Right lobe of liver (tissue), 6 donors: ENCODE results near the gene ATXN1. TPM values are rescaled to one million over a fixed set of nuclear protein-coding genes. Genes with fewer than 3 reads are reported as not detected.

ENCODE experiments used
- ATAC-seq, 4 donors: fragments of 200-7000 bp; cut with Tn5 transposase; one replicate each; pipeline ENCODE4 v1.9.1; 2020; ENCODE audit warnings: mild to moderate bottlenecking in 4 of 4, moderate library complexity in 4 of 4
- DNase-seq, 3 donors: peaks; one replicate each; pipeline ENCODE4 v3.0.0-alpha.2; 2020
- H3K27ac ChIP-seq, 3 donors: fragments of 200-600 bp; one replicate each; pipeline ENCODE4 v1.8.0; 2022
- H3K27me3 ChIP-seq, 2 donors: fragments of 200-600 bp; one replicate each; pipeline ENCODE4 v1.8.0; 2022
- H3K36me3 ChIP-seq, 4 donors: fragments of 200-600 bp; sonication (generic) in 1 of 4; one replicate each; pipeline versions ENCODE4 v1.5.1 to v1.8.0; 2017 to 2022; ENCODE audit warnings: control low read depth in 1 of 4
- H3K4me1 ChIP-seq, 4 donors: fragments of 200-600 bp; sonication (generic) in 1 of 4; one replicate each; pipeline versions ENCODE4 v1.5.1 to v1.8.0; 2017 to 2022; ENCODE audit warnings: control low read depth in 1 of 4
- H3K4me3 ChIP-seq, 3 donors: fragments of 200-600 bp; one replicate each; pipeline ENCODE4 v1.8.0; 2022
- H3K9me3 ChIP-seq, 4 donors: fragments of 200-600 bp; sonication (generic) in 1 of 4; one replicate each; pipeline versions ENCODE4 v1.5.1 to v1.8.0; 2017 to 2022; ENCODE audit warnings: control low read depth in 1 of 4
- POLR2A ChIP-seq: fragments of 450-650 bp; IDR thresholded peaks from one replicate; pipeline ENCODE4 v1.6.1; 2017; ENCODE audit warnings: antibody characterized with exemption, mild to moderate bottlenecking
- WGBS: methylation state at CpG from one replicate; pipeline ENCODE4 v1.1.6; 2018; ENCODE audit warnings: low coverage, low lambda C conversion rate; ENCODE audit not compliant: insufficient coverage; ENCODE audit errors: missing lambda C conversion rate; 5-methylcytosine and 5-hydroxymethylcytosine counted together
- intact Hi-C, 2 donors: fragments of 100-400 bp; cut with DNase I; formaldehyde crosslinking; loops; one replicate each; pipeline versions ENCODE4 v1.11.2 to v1.14.1; 2022
- total RNA-seq, 6 experiments: library from RNA; depleted of rRNA in 2 of 6; stranded (reverse); fragments of >200 nt in 2 of 6; fragmentation: NEBNext Ultra II Directional in 3 of 6; extraction: Animal tissue kit (Norgen Biotek cat#: 25700) in 3 of 6; gene quantifications; one replicate each; pipeline versions ENCODE4 v1.1.0 to v1.2.4, GENCODE V29; 2016 to 2023
- TF ChIP-seq, protein P1 (sequence below), 4 donors: fragments of 200-600 bp in 3 of 4; fragments of 450-650 bp in 1 of 4; IDR thresholded peaks; one replicate each; pipeline versions ENCODE4 v1.5.1 to v1.8.0; 2016 to 2022; ENCODE audit warnings: antibody characterized with exemption in 4 of 4, mild to moderate bottlenecking in 2 of 4
- donor health status: DM: no; HTN: yes; CAD: no.
- donor health status: DM: no; HTN: no; CAD: no.
- donor health status: DM: no; HTN: no; CAD: no.
- donor health status: DM: no; HTN: yes; CAD: no.
- donor health status: DM: no; HTN: yes; CAD: no.

Gene ATXN1
- total RNA-seq, 6 experiments from 2014 or later, result 23.2 to 28.7 (median 25.0) TPM

DNA sequence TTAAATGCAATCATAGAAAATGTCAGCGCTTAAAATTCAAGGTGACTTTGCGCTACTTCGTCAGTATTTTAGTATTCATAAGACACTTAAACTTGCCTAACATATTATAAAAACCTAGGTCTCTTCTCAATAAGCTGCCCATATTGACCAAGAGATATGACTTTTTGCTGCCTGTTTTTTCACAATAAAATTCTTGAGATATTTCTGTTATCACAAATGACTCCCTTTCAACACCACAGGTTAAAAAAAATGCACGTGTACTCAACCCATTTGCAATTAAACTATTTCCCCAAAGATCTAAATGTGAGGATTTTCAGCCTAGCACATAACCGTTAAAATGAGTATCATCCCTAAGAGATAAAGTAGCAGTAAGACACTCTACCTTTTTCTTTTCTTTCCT is 10.7 kb downstream of the ATXN1 start:
- Histone ChIP-seq H3K9me3 (no peaks in the 10 kb centered on the region), H3K4me1 (peaks cover 0 to 28% (median 5%) of the 10 kb centered on the region in 4 donors), H3K27ac (no peak overlapping the region), H3K27me3 (no peaks in the 10 kb centered on the region), H3K4me3 (no peak overlapping the region), H3K36me3 (no peaks in the 10 kb centered on the region)
- ATAC-seq, result no peak
- DNase-seq, result no peak
- intact Hi-C loops, result loop anchor here in 1 of 2 donors (10.0 kb wide), 1 partner anchor 166 kb away; no protein-coding TSS in a partner anchor
- WGBS, result 93% methylated on average over 5 of the region's 5 CpGs
- TF ChIP-seq POLR2A, result no peak
- TF ChIP-seq, protein P1, sequence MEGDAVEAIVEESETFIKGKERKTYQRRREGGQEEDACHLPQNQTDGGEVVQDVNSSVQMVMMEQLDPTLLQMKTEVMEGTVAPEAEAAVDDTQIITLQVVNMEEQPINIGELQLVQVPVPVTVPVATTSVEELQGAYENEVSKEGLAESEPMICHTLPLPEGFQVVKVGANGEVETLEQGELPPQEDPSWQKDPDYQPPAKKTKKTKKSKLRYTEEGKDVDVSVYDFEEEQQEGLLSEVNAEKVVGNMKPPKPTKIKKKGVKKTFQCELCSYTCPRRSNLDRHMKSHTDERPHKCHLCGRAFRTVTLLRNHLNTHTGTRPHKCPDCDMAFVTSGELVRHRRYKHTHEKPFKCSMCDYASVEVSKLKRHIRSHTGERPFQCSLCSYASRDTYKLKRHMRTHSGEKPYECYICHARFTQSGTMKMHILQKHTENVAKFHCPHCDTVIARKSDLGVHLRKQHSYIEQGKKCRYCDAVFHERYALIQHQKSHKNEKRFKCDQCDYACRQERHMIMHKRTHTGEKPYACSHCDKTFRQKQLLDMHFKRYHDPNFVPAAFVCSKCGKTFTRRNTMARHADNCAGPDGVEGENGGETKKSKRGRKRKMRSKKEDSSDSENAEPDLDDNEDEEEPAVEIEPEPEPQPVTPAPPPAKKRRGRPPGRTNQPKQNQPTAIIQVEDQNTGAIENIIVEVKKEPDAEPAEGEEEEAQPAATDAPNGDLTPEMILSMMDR (IDR thresholded peaks at IDR 0.05), result no peak

DNA sequence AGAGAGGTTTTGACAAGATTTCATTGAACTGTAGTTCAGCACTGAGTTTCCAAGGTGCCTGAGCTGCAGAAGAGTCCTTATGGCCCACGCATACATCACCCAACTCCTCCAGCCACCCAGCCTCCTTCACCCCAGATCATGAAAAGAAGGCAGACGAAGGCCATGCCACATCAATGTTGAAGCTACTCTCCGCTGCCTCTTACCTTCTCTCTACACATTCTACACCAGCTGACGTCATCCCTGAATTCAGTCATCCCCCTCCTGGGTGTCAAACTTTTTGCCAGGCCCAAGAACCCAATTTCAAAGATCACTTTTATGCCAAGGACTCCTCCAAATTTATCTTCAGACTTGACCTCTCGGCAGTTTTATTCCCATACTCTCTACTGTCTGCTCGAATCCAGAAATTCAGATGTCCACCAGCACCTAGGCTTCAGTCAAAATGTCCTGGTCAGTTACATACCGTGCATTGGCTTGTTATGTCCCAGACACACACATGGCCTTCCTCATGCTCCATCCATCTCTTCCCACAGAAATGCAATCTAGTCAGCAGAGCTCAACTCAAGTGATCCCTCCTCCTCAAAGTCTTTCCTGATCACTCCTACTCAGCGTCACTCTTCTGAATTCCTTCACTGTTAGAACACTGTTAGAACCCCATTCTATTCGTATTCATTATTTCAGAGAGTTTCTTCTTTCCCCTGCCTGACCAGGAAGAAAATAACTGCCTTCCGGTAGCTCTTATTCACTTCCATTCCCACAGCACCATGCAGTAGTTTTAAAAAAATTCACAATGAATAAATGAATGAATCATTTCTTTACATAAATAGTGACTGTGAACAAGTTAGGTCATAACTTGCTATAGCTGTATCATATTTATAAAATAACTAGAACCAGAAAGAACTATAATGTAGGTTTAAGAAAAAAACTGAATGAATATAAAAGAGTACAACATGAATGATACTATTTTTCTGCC is 11.5 kb downstream of the ATXN1 start:
- WGBS, result 94% methylated on average over 10 of the region's 10 CpGs
- intact Hi-C loops, result loop anchor here in 1 of 2 donors (10.0 kb wide), 1 partner anchor 165 kb away; no protein-coding TSS in a partner anchor

GRCh38 chr6:16748025-16748319 is 13.3 kb downstream of the ATXN1 start:
- TF ChIP-seq, protein P1 (IDR thresholded peaks at IDR 0.05), result no peak
- no peak for TF ChIP-seq POLR2A
- H3K27me3 ChIP-seq, result no peaks in the 10 kb centered on the region
- no peak for ATAC-seq
- peaks cover 0 to 27% (median 5%) of the 10 kb centered on the region in 4 donors for H3K4me1 ChIP-seq
- no peak overlapping the region for H3K4me3 ChIP-seq
- no peaks in the 10 kb centered on the region for H3K36me3 ChIP-seq
- intact Hi-C loops, result no loop called here
- no peak for DNase-seq
- H3K9me3 ChIP-seq, result no peaks in the 10 kb centered on the region
- WGBS, result 23% methylated on average over 2 of the region's 2 CpGs
- no peak overlapping the region for H3K27ac ChIP-seq

More for the DNA sequence above, 11.5 kb downstream of the ATXN1 start:
- ATAC-seq (no peak), DNase-seq (no peak)
- H3K4me1 ChIP-seq, result peaks cover 0 to 28% (median 5%) of the 10 kb centered on the region in 4 donors
- TF ChIP-seq, protein P1 (IDR thresholded peaks at IDR 0.05), result no peak
- no peak for TF ChIP-seq POLR2A
- no peaks in the 10 kb centered on the region for H3K9me3 ChIP-seq
- H3K27ac ChIP-seq, result no peak overlapping the region
- no peak overlapping the region for H3K4me3 ChIP-seq
- H3K36me3 ChIP-seq, result no peaks in the 10 kb centered on the region
- H3K27me3 ChIP-seq, result no peaks in the 10 kb centered on the region

DNA sequence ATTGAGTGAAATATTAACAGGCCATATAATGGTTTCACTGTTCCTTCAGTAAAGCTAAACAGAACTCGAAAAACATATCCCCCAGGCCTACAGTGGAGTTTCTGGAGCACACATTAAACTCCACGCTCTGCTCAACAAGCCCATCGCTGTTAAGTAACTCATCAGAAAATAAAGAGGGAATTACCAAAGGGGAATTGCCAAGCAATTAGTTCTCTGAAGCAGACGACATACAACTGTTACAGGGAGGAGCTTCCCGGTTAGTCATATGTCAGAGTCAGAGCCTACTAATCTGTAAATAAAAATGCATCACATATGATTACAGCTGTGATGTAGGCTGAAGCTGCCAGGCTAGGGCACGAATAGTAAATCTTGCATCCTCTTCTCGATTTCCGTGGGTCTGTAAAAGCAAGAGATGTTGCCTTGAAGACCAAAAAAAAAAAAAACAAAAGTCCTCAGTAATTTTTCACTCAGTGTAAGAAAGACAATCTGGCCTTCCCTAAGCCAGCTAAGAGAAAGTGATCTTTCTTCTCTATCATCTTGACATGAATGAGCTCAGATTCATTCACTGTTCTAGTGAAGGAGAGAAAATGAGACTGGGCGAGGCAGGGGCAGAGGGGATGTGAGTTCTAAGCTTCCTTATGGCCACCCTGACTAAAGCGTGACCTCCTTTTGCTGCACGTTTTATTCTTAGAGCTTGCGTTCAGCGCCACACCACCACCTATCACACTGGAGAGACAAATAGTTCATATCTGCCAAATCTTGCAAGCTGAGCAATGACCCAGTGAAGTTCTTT is 13.8 kb downstream of the ATXN1 start:
- H3K36me3 ChIP-seq, result no peaks in the 10 kb centered on the region
- no peak overlapping the region for H3K27ac ChIP-seq
- ATAC-seq, result peak; percentile 41 to 83 (median 61)
- peaks cover 0 to 22% (median 5%) of the 10 kb centered on the region in 4 donors for H3K4me1 ChIP-seq
- H3K27me3 ChIP-seq, result no peaks in the 10 kb centered on the region
- H3K4me3 ChIP-seq, result no peak overlapping the region
- no peaks in the 10 kb centered on the region for H3K9me3 ChIP-seq
- TF ChIP-seq, protein P1 (IDR thresholded peaks at IDR 0.05), result no peak
- TF ChIP-seq POLR2A, result no peak
- WGBS, result 35% methylated on average over 10 of the region's 13 CpGs
- no peak for DNase-seq
- intact Hi-C loops, result no loop called here
